GM18909 (cell line): ENCODE data around the gene ECE1.

Source experiments
- ATAC-seq: cut with Tn5 transposase; IDR thresholded peaks from one replicate; pipeline ENCODE4 v1.9.1; 2021; ENCODE audit warnings: mild to moderate bottlenecking; ENCODE audit not compliant: unreplicated experiment, poor library complexity

Gene ECE1

DNA sequence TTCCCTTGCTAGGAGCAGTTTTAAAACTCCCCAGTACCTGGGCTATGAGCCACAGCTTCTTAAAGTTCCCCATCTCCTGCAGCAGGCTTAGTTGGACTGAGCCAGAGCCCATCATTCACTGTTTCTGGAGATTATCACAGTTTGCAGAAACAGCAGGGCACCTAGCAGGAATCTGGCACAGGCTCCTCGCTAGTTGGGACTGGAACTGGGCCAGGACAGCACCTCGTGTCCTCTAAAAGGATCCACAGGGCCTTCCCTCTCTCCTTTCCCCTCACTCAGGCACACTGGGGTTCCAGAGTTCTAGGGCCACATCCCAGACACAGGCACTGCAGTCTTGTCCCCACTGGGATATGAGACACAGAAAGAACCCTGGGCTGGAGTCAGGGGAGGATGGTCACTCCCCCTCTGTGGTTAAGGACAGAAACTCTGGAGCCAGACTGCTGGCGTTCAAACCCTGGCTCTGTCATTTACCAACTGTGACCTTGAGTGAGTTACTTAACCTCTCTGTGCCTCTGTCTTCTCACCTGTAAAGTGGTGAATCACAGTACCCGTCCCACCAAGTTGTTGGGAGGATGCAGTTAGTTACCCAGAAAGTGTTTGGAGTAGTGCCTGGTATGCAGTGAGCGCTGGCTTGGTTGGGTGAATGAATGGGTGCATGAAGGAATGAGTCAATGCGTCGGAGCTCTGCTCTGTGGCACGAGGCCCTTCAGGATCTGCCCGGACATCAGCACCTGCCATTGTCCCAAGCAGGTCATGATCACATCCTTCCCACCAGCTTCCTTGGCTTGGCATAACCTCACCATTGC lies 18.8 kb upstream of the ECE1 start:
- ATAC-seq = no peak

DNA sequence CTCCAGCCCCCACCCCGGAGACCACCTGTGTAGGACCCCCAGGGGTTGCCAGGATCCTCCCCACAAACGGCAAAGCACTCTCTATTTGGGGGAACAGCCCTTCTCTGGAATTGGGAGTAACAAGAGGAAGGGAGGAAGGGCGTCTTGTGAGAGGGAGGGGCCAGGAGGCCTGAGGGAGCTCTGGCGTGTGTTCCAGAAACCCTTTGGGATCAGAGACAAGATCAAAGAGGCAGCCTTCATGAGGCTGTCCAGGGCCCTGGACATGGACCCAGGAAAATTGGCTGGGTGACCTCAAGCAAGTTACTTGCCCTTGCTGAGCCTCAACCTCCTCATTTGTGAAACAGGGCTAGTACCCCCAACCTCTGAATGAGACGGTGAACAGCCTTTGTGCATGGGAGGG lies 18.1 kb upstream of the ECE1 start:
- no peak for ATAC-seq

DNA sequence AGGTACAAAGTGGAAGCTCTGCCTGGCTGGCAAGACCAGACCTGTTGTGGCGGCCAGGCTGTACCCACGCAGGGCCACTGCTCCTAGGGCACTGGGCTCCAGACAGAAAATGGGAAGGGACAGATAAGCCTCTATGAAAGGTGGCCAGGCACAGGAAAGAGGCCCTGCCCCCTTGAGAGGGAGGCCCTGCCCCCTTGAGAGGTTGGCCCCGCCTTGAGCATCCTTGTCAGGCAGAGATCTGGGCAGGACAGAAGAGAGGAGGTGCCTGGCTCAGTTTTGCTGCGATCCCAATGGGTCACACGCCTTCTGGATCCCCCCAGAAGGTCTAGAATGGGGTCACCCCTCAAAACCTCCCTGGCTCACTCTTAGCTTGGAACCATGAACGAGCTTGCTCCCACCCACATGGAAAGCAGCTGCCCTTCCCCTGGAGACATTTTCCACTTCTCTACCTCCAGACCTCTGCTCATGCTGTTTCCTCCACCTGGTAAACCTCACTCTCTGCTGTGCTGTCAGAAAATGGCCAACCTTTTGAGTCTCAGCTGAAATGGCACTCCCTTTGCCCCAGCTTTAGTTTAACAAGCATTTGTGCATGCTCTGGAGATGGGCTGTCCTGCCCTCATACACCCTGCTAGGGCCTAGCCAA lies 17.5 kb upstream of the ECE1 start:
- no peak for ATAC-seq

DNA sequence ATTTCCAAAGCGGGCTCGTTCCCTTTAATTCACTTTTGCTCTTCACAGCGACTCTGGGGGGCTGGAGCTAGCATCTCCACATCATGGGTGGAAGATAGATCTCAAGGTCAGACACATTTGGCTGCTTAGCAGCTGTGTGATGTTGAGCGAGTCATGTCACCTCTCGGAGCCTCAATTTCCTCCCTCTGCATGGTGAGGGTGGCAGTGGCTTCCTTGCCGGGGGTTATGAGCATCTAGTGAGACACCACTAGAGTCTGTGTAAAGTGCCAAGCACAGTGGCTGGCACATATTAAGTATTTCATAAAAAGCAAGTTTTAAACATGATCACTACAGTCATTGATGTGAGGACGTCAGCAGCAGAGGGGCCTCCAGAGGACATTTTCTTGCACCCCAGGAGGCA lies 16.9 kb upstream of the ECE1 start:
- ATAC-seq = no peak

DNA sequence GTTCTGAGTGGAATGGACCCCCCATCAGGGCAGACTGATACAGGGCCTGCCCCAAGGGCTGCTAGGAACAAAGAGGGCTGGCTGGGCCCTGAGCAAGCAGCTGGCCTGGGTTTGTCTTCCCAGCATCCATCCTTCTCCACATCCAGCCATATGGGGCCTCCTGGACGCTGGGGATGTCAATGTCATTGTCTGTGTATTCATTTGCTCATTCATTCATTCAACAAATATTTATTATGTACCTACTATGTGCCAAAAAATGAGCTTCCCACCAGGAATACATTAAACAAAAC lies 15.6 kb upstream of the ECE1 start:
- ATAC-seq = no peak

DNA sequence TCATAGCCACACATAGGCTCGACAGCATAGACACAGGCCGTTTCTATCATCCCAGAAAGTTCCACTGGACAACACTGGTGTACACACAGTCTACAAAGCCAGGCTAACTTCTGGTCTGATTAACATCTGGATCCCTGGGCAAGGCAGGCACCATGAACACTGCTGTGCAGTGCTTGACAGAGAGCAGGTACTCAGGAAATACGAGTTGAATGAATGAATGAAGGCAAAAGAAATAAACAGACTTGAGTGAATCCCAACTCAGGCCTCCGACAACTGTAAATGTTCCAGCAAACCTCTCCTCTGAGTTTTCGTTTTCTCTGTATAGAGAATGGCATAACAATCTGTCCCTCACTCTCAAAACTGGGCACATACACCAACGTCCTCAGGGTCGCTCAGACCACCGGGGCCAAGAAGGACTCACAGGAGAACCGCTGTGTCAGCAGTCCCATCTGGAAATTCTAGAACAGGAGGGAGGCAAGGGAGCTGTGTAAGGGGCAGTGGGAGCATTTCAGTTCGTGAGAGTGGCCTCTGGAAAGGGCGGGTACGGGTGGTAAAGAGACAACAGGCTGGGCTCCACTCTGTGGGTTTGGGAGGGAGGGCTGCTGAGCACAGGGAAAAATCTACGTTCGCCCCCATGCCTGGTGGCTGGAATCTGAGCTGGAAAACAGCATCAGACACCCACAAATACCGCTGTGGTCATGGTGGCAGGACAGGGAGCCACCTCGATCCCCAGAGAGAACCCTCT lies 15.1 kb upstream of the ECE1 start:
- ATAC-seq = no peak

DNA sequence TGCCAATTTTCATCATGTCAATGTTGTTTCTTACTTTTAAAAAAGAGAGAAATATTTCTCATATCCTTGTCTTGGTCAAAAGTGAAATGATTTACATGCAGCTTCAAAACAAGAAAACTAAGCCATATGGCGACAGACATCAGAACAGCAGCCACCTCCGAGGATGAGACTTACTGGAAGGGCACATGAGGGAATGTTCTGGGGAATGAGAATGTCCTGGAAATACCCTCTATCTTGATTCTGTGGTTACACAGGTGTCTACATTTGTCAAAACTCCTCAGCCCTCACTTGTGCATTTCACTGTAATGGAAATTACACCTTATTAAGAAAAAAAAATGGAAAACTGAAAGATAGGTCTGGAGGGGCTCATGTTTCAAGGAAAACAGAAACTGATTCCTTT lies 14.2 kb upstream of the ECE1 start:
- ATAC-seq = no peak

DNA sequence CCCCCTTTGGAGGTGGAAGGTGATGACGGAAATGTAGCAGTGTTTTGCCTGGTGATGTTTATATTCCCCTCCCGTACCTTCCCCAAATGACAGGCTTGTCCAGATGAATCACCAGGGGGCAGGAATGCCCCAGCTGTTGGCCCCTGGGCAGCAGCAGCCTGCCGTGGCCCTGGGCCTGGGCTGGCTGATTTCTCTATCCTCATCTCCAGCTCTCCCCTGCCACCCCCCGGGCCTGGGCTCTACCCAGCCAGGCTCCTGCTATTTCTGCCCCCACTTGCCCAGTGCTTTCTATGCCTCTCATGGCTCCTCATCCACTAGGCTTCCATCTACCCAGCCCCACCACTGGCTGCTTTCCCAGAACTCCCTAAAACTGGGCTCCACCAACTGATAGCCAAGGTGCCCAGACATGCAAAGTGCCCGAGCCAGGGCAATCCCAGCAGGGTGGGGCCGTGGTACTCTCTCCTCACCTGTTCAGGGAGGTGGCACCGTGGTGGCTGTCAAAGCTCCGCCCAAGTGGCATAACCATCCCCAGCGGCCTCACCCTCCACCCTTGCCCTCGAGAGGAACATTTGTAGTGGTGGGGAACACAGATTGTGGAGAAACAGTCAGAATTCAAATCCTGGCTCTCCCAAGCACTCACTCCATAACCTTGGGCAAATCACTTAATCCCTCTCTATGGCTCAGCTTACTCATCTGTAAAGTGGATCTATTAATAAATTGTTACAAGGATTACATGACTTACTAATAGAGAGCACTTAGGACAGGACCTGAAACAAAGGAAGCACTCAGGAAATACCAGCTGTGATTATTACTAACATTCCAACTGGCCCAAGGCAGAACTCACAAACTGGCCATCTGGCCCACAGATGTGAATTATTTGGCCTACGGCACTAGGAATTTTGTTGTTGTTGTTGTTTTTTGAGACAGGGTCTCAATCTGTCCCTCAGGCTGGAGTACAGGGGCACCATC lies 12.8 kb upstream of the ECE1 start:
- no peak for ATAC-seq

DNA sequence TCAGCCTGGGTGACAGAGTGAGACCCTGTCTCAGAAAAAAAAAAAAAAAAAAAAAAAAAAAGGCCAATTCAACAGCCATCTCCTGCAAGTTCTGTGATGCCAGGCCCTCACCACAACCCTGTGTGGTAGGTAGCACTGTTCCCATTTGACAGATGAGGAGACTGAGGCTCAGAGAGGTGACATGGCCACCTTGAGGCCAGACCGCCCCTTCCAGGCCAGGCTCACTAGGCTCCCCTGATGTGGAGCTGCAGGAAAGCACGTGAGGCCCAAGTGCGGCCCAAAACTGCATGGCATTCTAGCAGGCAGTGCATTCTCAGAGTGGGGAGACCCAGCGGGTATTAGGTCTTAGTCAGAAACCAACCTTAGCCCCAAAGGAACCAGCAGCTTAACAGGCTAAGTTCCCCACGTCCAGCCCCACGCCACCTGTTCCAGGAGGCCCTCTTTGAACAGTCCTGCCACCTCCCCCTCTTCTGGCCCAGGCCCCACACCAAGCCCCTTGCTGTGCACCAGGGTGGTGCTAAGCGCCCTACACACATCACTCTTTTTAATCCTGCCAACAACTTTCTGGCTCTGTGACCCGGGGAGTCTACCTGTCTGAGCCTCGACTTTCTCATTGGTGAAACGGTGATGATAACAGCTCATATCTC lies 11.7 kb upstream of the ECE1 start:
- no peak for ATAC-seq

DNA sequence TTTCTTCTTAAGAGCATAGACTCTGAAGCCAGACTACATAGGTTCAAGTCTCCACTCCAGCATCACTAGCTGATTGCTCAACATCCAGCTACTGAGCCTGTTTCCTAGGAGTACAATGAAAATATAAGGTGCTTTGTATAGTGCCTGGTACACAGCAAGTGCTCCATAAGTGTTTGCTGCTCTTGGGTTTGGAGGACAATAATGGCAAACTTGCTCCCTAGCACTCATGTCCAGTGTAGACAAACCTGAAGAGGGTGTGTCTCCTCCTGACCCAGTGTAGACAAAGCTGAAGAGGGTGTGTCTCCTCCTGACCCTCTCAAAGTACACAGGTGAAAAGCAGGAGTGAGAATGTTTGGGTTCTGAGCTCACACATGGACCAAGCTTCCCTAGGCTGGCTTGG lies 10.5 kb upstream of the ECE1 start:
- ATAC-seq = no peak

DNA sequence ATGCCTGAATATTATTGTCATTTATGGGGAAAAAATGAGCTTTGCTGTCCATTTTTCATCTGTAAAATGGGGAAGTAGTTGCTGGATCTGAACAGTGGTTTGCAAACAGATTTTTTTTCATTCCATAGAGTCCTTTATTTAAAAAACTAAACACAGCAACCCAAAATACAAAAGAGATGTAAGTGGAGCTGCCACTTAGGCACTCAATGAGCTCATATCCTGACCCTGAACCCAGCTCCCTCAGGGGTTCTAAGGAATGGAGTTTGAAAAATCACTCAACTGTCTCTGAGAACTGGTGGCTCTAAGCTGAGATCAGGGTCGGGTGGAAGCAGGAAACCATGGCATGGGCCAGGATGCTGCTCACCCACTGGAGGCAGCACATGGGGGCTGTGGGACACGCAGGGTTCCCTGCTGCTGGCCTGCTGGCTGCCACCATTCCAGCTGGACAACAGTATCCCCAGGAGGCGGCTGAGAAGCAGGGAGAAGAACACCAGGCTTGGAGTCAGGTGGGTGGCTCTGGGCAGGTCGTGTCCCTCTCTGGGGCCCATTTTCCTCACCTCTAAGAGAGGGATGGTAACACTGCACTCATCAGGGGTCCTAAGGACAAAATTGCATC lies 9.6 kb upstream of the ECE1 start:
- ATAC-seq = no peak

DNA sequence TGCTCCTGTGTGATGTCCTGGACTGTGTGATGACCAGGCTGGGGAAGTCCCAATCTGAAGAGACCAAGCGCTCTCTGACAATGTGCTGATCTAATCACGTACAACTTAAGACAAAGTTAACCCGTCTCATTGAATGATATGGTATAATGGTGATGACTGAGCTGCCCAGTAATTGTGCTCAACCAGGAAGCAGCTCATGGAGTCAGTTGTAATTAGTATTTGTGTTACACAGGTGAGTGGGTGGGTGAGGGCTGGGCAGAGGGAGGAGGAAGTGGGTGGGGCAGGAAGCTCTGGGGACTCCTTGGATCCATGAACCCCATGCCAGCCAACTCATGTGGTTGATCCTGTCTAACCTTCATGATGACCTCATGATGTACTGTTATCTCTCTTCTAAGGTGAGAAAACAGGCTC lies 8.7 kb upstream of the ECE1 start:
- ATAC-seq = no peak

DNA sequence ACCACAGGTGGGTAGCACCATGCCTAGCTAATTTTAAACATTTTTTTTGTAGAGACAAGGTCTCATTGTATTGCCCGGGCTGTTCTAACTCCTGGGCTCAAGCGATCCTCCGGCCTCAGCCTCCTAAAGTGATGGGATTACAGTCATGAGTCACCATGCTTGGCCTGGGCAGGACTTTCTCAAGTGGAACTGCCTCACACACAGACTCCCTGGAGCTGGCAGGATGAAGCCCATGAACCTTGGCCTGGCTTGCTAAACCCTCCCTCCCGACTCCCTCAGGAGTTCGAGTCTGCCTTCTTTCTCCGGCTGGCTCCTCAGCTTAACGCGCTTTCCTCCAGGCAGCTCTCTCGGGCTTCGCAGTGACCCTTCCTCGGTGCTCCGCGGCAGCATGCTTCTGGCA lies 7.7 kb upstream of the ECE1 start:
- ATAC-seq = no peak

DNA sequence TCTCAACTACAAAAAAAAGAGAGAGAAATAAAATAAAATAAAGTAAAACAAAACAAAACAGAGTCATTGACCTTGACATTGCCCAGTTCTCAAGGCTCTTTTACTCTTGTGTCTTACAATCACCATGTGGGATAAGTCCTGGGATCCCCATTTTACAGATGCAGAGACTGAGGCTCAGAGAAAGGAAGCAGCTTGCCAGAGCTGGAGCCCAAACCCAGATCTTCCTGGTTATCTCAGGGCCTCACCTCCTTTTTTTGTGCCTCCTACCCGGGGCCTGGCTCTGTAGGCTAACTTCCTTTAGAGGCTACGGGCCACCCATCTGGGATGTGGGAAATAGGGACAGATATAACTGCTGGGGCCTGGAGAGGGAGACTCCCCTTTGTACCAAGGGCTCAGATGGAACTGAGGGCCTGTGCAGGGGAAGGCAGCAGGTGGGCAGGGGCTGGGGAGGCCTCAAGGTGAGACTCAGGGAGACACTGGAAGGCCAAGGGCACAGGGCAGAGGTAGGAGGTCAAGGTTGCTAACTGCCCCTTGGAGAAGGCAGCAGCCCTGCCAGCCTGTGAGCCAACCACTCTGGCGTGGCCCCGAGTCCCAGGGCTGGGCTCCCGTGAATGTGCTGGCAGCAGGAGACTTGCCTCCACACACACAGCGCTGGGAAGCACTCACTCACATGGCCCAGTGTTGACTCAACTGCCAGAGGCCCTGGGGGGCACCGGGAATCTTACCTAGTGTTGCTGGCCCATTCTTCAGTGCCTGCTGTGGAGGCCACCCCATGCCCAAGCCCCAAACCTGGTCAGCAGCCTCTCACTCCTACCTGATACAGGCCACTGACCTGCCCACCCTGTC lies 6.5 kb upstream of the ECE1 start:
- ATAC-seq = no peak

DNA sequence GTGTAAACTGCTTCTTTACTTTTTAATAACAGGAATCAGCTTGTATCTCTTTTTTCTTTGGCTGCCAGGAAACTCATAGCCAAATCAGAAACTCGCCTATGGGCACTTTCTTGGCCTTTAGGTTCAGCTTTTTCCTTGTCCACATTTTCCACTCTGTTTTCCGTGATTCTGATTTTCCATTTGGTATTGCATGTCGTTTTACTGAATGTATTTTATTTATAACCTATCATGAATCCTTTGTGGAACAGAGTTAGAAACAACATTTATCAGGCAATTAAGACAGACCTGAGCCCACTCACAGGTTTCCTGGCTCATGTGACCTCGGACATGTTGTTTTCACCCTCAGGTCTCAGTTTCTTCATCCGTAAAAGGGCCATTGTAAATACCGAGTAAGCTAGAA lies 5.3 kb upstream of the ECE1 start:
- no peak for ATAC-seq

DNA sequence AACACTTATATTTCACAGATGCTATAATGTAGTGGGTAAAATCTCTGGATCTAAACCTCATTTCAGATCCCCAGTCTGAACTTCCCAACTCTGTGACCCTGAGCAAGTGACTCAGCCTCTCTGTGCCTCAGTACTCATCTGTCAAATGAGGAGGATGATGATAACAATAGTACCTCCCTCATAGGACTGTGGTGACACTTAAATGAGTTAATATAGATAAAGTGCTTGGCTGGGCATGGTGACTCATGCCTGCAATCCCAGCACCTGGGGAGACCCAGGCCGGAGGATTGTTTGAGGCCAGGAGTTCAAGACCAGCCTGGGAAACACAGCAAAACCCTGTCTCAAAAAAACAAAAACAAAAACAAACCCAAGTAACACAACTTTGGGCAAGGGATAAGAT lies 4.7 kb upstream of the ECE1 start:
- no peak for ATAC-seq

DNA sequence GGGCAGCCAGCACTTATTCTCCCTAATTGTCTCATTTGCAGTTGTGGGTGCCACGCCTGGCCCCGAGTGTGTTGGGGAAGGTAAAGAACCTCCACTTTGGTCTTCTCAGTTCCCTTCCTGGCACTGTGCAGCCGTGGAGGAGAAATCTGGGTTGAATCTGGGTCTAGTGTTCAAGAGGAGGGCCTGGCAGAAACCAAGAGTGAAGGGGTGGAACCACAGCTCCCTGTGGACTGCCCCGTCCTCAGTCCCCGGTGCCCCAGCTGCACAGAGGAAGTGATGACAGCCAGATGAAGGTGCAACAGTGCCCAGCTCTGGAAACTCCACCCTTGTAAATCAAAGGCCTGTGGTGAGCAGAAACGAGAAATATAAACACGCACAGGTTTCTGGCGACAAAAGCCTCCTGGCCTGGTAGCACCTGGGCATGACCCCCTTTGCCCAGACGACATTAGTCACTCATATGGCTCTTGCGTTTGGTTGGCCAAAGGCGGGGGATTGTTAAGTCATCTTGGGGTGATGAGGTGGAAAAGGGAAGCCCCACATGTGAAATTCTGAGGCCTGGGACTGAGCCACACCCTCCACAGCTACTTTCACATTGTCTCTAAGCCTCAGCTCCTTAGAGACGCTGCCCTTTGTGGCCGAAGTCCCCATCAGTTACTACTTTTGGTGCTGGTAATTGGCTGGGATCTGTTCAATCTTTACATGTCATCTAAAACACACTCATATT lies 4.2 kb upstream of the ECE1 start:
- ATAC-seq = peak; percentile 69
